Smooth muscle cell of the brain vasculature (primary cell): ENCODE data around the gene FAT1.

Experiments used
- DNase-seq: peaks from one replicate; pipeline ENCODE4 v3.0.0-alpha.2; 2012; ENCODE audit warnings: low read depth, low spot score

Gene FAT1

GRCh38 chr4:186699881-186700397 is 23.7 kb downstream of the FAT1 start:
- DNase-seq: no peak

- no peak for DNase-seq
Measured at GRCh38 chr4:186699298-186699697, 24.4 kb downstream of the FAT1 start.

- DNase-seq: no peak
Measured at GRCh38 chr4:186698525-186698924, 25.1 kb downstream of the FAT1 start.

- no peak for DNase-seq
Measured at GRCh38 chr4:186698028-186698427, 25.6 kb downstream of the FAT1 start.

GRCh38 chr4:186695392-186695791 is 28.3 kb downstream of the FAT1 start:
- no peak for DNase-seq

GRCh38 chr4:186693894-186694293 is 29.8 kb downstream of the FAT1 start:
- no peak for DNase-seq

- DNase-seq: peak; percentile 50
Measured at GRCh38 chr4:186693159-186693815, 30.4 kb downstream of the FAT1 start.

- no peak for DNase-seq
Measured at GRCh38 chr4:186691396-186691795, 32.3 kb downstream of the FAT1 start.

GRCh38 chr4:186689476-186689875 is 34.2 kb downstream of the FAT1 start:
- no peak for DNase-seq

GRCh38 chr4:186688150-186688943 is 35.3 kb downstream of the FAT1 start:
- DNase-seq: no peak

- DNase-seq: no peak
Measured at GRCh38 chr4:186687265-186687664, 36.4 kb downstream of the FAT1 start.

GRCh38 chr4:186685767-186686183 is 37.9 kb downstream of the FAT1 start:
- no peak for DNase-seq

- no peak for DNase-seq
Measured at GRCh38 chr4:186684889-186685309, 38.8 kb downstream of the FAT1 start.

- no peak for DNase-seq
Measured at GRCh38 chr4:186684220-186684619, 39.4 kb downstream of the FAT1 start.

GRCh38 chr4:186680641-186681040 is 43.0 kb downstream of the FAT1 start:
- DNase-seq: no peak

- peak; percentile 50 for DNase-seq
Measured at GRCh38 chr4:186676531-186677161, 47.0 kb downstream of the FAT1 start.

- DNase-seq: no peak
Measured at GRCh38 chr4:186669735-186670134, 53.9 kb downstream of the FAT1 start.

- DNase-seq: no peak
Measured at GRCh38 chr4:186669159-186669731, 54.4 kb downstream of the FAT1 start.

GRCh38 chr4:186666750-186667149 is 56.9 kb downstream of the FAT1 start:
- DNase-seq: no peak

- no peak for DNase-seq
Measured at GRCh38 chr4:186666252-186666651, 57.4 kb downstream of the FAT1 start.

GRCh38 chr4:186660403-186660802 is 63.3 kb downstream of the FAT1 start:
- DNase-seq: no peak

- DNase-seq: no peak
Measured at GRCh38 chr4:186659935-186660334, 63.7 kb downstream of the FAT1 start.
